NCI-H187 treated with DMSO at 0.1 percent for 48 hours (cell line): ENCODE measurements around the gene SGO2.
"Not testable (repeated sequence)": the region's sequence is repeated elsewhere in the genome, so short reads cannot be mapped to it uniquely, and the experiment has no call there.

Source experiments
- DNase-seq: peaks from one replicate; lab custom pipeline; 2025; lab: John Stamatoyannopoulos, UW

Gene SGO2

DNA sequence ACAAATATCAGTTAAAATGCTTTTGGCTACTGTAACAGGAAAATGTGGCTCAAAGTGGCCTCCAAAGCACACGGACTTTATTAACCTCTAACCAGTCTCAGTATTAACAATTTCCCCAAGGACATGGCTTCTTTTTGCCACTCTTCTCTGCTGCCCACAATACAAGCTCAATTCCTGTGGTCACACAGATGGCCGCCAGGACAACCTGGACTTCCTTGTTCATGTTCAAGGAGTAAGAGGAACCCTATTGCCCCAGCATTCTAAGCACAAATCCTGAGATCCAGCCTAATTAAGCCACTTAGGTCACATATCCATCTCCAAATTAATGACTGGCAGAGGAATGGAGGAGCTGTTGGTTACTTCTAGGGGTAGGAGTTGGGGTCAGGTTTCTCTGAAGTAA is 98.0 kb downstream of the SGO2 start:
- no peak for DNase-seq

DNA sequence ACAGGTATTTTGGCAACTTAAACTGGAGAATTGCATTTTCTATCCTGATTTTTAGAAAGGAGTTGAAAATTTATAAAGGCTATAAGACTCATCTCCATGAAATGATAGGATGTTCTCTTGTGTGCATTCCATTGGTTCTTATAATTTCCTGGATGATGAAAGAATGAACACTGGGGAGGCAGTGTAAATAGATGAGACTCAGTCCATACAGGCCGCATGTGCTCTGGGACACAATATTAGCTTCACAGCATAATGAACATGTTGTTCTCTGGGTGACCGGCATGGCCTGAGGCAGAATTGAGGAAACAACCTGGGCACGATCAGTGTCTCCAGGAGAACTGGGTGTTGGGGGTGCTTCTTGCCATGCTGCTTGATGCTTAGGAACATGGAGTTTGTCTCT is 98.7 kb downstream of the SGO2 start:
- no peak for DNase-seq

DNA sequence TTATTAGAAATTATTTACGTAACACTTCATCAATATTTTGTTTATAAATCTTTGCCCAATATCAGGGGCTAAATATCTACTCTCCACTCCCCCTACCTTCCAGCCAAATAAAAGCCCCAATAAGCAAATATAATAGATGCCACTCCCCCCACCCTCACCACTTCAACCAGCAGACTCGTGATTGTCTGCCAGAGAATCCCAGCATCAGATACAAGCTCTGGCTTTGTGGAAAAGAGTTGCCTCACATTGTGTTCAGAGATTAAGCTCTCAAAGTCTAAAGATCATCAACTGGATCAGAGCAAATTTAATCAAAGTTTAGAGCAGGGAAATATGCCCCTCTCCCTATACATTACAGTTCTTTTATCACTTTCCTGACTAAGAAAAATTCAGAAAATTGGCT is 99.3 kb downstream of the SGO2 start:
- DNase-seq = no peak

DNA sequence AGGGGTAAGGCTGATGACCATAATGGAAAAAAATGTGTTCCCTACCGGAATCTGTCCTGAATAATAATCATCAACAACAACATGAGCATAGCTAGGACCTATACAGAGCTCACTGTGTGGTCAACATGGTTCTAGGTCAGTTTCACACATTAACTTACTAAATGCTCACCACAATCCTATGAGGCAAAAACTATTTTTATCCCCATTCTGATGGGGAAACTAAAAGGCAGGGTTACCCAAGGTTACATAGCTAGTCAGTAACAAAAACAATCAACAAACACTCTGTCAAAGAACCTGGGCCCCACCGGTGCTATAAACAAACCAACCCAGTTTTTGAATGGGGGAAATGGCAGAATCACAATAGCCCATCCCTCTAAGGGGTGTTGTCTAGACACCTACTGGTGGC is 100.0 kb downstream of the SGO2 start:
- DNase-seq = no peak

DNA sequence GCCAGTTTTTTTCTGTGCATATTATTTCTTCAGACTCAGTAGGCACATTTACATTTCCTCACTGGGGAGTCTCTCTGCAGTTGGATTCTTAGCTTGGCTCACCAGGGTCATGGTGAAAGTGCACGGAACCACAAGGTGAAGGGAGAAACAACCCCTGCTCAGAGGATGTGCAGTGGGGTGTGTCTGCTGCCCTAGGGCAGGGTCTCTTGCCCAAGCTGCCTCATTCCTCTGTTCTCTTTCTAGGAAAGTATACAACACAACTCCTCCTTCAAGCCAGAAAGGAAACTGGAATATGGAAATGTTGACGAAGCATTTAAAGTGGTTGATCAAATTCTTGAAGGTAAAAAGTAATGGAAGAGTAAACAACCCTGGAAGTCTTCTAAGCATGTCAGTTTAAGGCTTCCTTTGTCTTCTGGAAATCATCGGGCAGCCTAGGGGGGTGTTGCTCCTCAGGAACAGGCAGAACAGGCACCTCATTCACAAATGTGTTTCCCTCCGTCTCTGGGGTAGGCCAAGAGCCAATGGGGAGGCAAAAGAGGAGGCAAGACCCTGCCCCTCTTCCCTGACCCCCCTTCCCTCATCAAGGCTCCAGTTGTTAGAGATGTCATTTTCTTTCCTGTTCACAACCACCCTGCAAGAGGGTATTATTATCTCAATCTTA is 101.2 kb downstream of the SGO2 start:
- DNase-seq = no peak

DNA sequence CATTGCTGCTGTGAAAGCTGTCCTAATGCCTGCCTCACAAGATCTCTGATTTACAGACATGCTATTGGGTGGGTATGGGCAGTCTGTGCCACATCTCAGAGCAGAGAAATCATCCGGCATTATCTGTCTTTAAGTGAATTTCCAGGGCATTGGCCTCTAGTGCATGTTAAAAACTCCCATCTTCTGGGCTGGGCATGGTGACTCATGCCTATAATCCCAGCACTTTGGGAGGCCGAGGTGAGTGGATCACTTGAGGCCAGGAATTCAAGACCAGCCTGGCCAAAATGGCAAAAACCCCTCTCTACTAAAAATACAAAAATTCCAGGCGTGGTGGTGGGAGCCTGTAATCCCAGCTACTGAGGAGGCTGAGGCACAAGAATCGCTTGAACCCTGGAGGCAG is 102.5 kb downstream of the SGO2 start:
- DNase-seq = not testable (repeated sequence)

DNA sequence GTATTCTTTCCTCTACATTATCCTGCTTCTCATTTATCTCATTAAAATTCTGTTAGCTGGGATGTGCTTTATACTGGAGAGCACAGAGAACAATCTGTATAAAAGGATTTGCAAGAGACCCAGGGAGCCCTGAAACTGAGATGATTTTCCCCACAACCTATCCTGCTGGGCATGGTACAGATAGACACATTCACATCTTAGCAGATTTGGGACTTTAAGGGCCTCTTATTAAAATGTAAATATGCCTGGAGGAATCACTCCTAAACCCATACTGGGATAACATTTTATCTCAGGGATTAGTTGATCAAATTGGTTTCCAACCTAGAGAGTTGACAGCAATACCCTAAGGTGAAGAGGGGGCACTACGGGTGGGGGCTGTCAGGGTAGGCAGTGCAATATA is 105.3 kb downstream of the SGO2 start:
- DNase-seq = no peak
